GM03348 (cell line): ENCODE data around the gene GCNT1.

ENCODE experiments used
- DNase-seq: peaks from one replicate; pipeline ENCODE4 v3.0.0; 2012; ENCODE audit warnings: low spot score

GCNT1 gene

DNA sequence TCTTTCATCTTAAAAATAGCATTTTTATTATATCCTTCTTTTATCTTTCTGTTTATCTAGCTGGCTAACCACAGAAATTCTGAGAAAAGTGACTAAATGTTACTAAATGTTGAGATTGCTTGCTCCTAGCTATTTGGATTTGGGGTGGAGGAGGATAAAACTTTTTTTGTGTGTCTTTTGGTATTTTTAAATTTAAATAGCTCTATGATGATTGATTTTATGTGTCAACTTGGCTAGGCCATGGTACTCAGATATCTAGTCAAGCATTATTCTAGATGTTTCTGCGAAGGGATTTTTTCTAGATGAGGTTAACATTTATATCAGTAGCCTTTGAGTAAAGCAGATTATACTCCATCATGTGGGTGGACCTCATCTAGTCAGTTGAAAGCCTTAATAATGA, 75.0 kb downstream of the GCNT1 start:
- peak; percentile 59 for DNase-seq

DNA sequence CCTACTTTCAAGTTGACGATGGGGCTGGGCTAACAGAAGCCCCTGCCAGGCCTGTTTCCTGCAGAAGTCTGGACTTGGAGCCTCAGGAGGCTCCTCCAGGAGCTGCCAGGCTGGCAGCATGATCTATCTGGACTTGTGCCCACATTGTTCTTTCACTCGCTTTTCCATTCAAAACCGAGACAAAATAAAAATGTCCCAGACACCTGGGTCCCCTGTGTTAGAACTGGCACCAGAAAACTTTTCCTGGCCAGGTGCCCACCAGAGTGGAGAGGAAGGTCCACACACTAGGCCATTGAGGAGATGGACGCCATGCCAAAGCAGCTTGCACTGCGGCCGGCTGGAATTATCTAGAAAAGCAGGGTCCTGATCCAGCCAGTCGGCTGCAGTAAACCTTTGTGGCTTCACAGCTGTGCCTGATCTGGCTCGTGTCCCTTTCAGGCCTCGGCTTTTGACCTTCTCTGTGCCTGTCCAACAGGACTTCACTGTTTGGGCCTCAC, 78.2 kb downstream of the GCNT1 start:
- no peak for DNase-seq

DNA sequence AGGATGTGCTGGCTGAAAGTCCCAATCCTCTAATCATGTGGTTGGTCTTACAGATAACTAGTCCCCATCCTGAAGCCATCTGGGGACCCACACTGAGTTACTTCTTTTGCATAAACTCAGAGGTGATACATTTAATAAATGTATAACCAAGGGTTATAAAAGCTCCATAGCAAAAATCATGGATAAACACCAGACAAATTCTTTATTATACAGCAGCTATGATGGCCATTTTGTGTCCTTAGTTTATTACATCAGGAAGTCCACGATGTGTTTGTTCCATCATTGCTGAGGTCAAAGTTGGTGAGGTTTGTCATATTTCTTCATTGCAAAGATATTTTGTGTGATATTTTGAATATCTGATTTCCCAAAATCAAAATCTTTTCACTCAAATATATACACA, 80.2 kb downstream of the GCNT1 start:
- DNase-seq = no peak

DNA sequence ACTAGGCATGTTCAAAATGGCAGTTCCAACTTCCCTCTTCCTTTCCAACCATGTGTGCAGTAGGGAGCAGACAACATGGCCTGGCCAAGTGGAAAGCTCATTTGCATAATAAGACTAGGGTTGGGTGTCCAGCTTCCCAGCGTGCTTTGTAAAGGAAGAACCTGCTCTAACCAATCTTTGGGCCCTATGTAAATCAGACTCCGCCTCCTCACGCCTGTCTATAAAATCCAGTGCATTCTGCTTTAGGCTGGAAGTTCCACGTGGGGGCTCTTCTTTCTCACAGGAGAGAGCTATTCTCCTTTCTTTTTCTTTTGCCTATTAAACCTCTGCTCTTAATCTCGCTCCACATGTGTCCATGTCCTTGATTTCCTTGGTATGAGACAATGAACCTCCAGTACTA, 83.4 kb downstream of the GCNT1 start:
- no peak for DNase-seq

DNA sequence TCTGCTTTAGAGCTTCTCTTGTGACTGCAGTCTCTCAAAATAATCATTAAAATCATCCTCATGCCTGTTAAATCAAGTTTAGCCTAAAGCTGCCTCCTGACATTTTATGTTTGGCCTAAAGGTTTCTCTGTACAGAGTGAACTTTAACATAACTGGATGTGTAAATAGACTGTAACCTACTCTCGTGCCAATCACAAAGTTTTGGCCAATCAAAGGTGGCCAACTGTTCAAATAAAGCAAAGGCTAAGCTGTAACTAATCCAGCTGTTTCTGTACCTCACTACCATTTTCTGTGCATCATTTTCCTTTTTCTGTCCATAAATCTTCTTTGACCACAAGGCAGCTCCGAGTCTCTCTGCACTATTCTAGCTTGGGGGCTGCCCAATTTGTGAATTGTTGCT, 86.2 kb downstream of the GCNT1 start:
- DNase-seq = no peak

DNA sequence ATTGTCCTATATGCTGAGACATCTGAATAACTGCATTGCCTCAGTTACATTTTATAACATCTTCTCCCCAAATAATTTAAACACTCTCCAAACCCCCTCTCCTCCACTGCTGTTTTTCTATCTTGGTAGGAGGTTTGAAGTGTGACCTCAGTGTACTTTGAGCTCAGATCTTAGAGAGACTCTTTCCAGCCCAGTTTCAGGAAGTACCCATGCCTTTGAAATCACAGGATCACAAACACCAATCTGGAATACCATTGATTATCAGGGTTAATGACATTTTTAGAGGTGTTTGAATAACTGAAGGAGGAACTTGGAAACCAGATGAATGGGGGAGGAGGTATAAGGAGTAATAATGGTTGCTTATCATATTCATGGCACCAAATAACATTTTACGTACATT, 93.2 kb downstream of the GCNT1 start:
- DNase-seq = no peak

DNA sequence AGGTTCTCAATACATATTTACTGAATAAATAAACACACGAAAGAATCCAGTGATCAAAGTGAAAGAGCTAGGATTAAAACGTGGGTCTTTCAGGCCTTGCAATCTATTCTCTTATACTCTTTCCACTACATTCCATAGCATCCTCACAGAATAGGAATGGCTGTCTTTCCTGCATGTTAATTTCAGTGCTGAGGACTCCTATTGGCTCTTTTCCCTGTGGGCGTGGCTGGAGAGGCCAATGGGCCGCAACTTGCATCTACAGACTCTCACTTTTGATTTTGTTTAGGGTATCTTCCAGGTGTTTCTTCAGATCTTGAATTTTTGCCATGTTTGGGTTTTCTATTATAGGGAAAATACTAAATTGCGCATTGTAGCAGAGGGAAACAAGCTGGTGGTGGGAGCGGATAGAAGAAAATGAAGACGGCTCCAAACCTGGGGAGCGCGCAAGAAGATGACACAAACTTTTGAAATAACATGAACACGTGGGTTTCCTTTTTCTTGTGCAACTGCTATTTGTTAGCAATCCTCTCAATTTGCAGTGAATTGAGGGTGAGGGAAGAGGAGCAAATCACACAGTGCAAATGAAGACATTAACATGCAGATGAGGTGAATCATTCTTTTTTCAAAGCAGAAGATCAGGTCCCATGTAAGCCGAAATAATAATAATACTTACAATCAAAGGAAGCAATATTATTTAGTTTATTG, 93.9 kb downstream of the GCNT1 start:
- DNase-seq = no peak

DNA sequence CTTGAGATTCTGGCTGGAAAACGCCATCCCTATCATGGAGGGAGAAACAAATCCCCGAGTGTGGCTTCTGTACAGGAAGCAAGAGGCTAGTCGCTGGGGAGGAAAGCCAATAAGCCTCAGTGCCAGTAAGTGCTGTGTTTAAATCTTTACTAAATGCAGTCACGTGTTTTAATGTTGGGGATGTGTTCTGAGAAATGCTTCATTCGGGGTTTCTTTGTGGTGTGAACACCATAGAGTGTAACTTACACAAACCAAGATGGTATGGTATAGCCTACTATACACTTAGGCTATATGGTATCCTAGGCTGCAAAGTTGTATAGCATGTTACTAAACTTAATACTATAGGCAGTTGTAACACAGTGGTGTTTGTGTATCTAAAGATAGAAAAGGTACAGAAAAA, 94.7 kb downstream of the GCNT1 start:
- DNase-seq = no peak
